Ecto neural progenitor cell (in vitro differentiated cells): ENCODE data around the gene JMJD6.

Experiments used
- DNase-seq: peaks from one replicate; pipeline ENCODE4 v3.0.0-alpha.2; 2018; ENCODE audit warnings: low spot score

JMJD6 gene

DNA sequence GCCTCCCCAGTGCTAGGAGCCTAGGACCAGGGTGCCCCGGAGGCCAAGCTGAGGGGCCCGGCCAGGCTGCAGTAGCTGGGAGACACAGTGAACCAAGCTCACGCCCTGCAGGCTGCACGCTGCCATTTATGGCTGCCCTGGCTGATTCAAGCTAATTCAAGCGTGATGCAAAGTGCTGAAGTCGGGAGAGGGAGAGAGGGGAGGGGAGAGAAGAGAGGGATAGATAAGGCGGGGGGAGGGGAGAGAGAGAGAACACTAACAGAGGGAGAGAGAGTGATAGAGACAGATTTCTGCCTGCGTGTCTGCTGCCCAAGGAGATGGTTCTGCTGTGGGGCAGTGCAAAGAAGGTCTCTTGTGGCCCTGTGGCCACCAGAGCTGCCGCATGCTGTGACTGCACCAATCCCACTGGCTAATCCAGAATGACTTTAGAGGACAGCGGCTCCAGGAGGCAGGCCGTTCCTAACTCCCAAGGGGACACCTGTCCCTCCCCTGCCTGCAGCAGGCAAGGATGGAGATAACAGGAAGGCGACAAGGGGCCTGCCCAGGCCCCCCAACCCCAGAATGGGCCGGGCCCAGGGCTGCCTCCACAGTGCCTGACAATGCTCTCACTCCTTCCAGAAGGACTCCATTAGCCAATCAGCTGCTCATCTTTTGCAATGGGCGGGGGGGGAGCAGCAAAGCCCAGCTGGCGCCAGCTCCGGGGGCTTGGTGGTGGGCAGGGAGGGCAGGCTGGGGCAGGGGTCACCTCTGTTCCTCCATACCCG lies 28.5 kb downstream of the JMJD6 start:
- DNase-seq = peak; percentile 77

- DNase-seq = no peak
These were observed 29.4 kb downstream of the JMJD6 start for GRCh38 chr17:76696763-76697701.

DNA sequence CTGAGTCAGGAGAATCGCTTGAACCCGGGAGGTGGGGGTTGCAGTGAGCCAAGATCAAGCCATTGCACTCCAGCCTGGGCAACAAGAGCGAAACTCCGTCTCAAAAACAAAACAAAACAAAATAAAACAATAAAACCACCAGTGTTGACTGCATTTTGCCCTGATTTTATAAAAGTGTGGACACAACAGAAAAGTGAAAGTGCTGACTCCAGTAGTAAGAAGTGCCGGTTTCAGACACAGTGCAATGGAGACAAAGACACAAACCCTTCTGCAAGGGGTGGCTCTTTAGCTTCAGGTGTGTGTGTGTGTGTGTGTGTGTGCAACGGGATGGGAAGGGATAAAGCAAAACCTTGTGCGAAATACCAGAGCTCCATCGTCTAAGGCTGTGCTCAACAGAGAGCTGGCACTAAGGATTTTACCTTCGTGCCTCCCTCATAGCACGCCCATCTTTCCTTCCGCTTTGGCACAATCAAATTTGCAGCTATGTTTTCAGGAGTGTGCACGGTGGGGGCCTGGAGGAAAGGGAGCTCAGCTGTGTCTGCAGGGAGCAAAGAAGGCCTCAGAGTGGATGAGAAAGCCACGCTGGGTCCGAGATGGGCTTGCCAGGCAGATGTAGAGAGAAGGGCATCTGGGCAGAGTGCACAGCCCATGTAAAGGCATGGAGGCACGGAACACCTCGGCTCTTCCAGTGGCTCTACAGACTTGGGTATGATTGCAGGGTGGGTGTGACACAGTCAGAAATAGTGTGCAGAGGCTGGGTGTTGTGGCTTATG lies 31.2 kb downstream of the JMJD6 start:
- no peak for DNase-seq

- no peak for DNase-seq
These were observed 34.8 kb downstream of the JMJD6 start for GRCh38 chr17:76691379-76692191.

- no peak for DNase-seq
These were observed 35.7 kb downstream of the JMJD6 start for GRCh38 chr17:76690596-76691280.

DNA sequence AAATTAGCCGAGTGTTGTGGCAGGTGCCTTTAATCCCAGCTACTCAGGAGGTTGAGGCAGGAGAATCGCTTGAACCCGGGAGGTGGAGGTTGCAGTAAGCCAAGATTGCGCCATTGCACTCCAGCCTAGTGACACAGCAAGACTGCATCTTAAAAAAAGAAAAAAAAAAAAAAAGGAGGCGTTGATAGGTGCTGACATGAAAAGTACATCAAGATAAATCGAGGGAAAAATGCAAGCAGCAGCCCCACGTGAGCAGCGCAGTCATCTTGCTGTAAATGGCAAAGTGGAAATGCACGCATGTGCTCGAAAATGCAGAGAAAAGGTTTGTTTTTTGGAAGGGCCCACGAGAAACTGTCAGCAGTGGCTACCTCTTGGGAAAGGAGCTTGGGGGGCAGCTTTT lies 36.5 kb downstream of the JMJD6 start:
- DNase-seq = no peak

DNA sequence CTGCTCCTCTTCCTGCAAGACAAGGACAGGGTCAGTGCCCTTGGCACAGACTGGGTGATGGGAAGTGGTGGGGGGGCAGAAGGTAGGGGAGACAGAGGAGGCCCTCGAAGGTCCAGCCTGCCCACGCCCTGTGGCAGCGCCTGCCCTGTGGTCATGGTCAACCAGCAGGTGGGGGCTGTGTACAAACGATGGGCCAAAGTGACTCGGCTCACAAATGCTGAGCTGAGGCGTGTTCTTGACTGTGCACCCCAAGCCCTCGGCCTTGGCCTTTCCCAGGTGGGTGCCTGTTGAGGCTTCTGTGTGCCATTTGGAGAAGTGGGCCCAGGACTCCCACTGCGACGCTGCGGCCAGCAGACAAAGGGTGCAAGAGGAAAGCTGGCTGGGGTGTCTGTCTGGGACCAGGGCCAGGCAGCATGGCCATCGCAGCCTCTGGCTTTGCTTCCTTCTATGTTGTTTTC lies 38.2 kb downstream of the JMJD6 start:
- DNase-seq = no peak

- no peak for DNase-seq
These were observed 38.9 kb downstream of the JMJD6 start for GRCh38 chr17:76687298-76688164.

DNA sequence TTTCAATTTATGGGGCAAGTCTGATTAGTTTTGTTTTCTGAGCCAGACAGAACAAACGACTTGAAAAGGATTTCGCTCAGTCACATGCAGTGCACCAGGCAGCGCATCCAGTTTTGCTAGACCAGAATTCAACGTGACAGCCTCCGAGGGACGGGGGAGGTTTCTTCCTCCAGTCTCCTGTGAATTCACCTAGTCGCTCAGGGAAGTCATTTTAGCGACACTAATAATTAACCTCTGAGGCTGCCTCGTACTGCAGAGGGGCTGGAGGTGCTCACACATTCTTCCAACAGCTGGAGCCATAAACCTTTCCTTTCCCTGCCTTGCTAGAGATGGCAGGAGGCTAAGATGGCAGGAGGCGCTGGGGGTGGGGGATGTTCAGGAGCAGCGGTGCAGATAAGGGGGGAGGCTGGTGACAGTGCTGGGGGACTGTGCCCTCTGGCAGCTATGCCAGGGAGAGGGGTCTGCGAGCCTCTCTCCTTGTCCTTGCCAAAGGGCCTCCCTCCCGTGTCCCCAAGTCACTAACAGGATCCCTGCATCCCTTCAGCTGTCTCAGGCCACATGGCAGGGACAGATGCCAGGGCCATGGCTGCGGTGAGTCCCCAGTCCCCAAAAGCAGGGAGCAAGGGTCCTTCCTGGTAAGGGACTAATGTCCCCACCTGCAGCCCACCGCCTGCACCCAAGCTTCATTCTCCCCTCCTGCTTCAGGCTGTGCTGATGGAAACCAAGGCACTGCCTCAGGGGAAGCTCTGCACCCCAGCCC lies 39.7 kb downstream of the JMJD6 start:
- DNase-seq = no peak

GRCh38 chr17:76685846-76686245 lies 40.6 kb downstream of the JMJD6 start:
- no peak for DNase-seq

DNA sequence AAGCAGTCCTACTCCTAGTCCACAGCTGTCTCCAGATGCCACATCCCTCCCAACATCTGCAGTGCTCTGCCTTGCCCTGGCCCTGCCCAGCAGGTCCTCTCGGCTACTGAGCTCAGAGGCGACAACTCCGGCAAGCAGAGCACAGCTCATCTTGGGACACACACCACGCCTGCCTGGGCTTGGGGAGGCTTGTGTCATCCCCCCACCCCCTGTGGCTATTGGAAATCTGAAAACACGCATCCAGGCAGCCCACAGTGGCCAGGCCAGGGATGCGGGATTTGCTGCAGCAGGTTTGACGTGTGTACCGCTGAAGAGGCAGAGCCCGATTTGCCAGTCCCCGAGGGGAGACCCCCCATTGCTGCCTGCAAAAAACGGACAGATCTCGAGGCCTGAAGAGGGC lies 41.0 kb downstream of the JMJD6 start:
- DNase-seq = no peak

DNA sequence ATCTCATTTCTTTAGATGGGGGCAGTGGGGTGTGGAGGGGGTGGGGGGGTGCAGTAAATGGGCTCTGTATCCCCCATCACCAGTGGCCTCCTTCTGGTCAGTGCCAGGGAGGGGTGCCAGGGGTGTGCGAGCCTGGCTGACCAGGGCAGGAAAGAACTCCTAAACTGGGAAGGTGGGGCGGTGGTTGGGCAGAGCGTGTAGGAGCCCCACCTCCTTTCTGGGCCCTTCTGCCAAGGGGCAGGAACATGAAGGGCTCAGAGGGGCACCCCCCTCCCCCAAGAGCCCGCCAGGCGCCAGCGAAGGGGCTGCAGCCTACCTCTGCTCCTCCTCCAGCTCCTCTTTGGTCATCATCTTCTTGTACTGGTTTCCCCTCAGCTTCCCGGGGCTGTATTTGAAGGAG lies 41.6 kb downstream of the JMJD6 start:
- no peak for DNase-seq

DNA sequence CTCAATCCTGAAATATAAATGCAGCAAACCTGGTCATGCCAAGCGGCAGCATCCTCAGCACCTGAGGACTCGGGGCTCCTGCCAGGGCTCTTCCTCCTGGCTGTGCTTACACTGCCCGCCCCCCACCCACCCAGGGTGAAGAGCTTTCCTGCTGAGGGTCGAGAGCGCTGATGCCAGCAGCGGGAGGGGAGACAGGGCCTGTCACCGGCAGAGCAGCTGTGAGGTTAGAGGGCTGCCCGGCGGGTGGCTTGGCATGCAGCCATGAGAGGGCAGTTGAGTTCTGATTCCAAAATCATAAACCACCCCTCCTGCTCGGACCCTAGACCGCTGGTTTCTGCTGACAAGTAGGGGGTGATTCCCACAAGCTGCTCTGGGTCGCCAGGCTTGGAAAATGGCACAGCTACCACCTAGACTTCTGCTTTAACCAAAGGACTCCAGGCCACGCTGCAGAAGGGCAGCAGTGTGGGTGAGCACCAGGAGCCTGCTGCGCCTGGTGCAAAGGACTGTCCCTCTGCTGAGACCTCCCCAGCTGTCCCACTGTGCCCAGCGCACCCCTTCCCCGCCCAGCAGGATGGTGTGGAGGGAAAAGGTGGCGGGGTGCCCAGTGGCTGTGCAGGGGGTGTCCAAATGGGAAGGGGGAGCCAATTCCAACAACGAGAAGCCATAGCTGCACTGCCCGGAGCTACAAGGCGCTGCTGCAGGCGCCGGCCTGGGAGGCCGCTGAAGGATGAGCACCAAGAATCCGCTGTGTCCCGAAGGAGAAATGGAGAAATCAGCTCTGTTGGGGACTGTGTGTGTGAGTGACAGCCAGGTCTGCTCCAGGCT lies 42.3 kb downstream of the JMJD6 start:
- DNase-seq = no peak

DNA sequence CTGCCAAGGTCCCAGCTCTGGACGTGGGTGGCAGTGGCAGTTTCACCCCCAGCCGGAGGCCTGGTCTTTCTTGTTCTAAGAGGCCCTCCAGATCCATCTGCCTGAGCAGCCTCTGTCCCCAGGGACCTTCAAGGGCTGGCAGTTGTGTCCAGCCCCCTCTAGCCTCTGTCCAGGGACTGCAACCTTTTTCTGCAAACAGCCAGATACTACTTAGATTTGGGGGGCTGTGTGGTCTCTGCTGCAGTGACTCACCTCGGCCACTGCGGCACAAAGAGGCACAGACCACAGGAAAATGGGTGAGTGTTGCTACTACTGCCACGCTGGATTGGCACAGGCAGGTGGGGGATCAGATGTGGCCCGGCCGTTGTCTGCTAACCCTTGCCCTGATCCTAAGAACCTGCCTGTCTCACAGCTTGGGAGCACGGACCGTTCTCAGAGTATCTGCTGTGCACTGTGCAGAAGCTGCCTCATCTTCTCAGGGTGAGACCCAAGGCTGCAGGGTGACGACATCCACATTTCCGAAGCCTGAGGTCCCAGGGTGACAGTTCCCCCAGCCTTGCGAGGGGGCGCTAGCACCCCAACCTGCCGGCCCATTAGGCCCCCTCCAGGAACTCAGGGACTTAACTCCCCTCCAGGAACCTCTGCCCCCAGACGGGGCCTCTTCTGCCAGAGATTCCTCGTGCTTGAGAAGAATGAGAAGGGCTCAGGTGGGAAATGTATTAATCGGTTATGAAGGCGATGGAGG lies 43.2 kb downstream of the JMJD6 start:
- DNase-seq = no peak

- no peak for DNase-seq
These were observed 44.1 kb downstream of the JMJD6 start for GRCh38 chr17:76682296-76682695.

- DNase-seq = peak; percentile 90
These were observed 44.9 kb downstream of the JMJD6 start for GRCh38 chr17:76681222-76682137.
